HG03469 (cell line): ENCODE data around the gene UBTD1.
"Not testable (repeated sequence)": the region's sequence is repeated elsewhere in the genome, so short reads cannot be mapped to it uniquely, and the experiment has no call there.

Source experiments
- ATAC-seq: cut with Tn5 transposase; IDR thresholded peaks from one replicate; pipeline ENCODE4 v1.9.1; 2021; ENCODE audit warnings: mild to moderate bottlenecking, moderate library complexity, moderate number of reproducible peaks; ENCODE audit not compliant: unreplicated experiment

Gene UBTD1, protein sequence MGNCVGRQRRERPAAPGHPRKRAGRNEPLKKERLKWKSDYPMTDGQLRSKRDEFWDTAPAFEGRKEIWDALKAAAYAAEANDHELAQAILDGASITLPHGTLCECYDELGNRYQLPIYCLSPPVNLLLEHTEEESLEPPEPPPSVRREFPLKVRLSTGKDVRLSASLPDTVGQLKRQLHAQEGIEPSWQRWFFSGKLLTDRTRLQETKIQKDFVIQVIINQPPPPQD

DNA sequence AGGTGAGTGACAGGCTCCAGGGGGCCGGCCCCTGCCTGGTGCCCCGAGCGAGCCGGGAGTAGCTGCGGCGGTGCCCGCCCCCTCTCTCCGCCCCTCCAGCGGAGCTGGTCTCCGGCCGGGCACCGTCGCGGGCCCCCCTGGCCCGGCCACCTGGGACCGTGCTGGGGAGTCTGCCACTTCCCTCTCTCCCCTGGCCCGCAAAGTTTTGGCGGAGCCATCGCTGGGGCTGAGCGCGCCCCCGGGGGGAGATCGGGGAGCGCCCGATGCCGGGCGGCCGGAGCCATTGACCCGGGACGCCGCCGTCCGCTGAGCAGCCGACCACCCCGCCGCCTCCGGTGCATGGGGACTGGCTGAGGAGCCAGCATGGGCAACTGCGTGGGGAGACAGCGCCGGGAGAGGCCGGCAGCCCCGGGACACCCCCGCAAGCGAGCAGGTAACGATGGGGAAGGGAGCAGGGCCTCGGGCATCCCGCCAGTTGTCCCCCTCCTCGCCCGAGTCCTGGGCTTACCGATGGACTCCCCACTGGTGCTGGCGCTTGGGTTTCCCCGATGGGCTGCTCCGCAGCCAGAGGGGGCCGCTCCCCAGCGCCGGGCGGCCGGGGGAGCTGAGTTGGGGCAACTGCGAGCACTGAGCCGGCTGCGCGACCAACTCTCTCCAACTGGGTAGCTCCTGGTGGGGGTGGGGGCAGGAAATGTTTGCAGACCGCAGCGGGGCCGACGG lies at the start of gene UBTD1:
Gene UBTD1, plus strand, starts transcription at position 84 of the 720 bp plus-strand sequence. Its CDS starts 280 bp downstream, at position 364.
- ATAC-seq = peak; percentile 1

DNA sequence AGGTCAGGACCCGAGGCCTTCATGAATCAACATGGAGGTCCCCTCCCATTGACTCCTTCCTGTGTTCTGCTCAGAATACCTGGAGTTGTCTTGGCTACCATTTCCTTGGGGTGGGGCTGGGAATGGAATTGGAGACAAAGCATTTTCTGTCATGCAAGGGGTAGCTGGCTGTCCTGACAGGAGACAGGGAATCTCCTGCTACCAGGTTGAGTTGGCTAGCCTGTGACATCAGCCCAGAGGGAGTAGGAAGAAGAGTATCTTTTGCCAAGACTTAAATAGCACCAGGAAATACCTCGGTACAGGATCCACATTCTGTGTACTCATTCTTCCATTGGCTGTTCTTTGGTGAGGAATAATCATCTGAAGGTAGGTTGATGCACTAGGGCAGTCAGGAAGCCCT lies 47.9 kb upstream of the UBTD1 start:
- ATAC-seq = no peak

DNA sequence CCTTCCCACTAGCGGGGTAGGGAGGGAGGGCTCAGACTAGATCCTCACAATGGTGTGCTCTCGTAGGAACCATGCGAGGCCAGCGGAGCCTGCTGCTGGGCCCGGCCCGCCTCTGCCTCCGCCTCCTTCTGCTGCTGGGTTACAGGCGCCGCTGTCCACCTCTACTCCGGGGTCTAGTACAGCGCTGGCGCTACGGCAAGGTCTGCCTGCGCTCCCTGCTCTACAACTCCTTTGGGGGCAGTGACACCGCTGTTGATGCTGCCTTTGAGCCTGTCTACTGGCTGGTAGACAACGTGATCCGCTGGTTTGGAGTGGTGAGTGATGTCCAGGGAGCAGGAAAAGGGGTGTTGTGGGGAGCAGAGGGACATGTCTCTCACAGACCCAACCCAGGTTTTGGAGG lies 47.1 kb upstream of the UBTD1 start:
- ATAC-seq = no peak

DNA sequence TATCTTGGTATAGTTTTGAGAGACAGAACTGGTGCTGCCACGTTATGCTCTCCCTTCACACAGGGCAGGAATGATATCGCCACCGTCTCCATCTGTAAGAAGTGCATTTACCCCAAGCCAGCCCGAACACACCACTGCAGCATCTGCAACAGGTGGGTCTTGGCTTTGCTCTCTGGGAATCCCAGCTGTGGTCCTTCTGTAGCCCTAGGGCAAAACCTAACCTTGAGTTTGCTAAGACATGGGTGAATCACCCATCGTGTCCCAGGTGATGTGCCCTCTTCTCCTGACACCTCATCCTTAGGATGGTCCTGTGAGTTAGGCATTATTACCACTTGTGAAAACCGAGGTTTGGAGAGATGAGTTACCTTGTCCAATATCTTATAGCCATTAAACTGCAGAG lies 46.4 kb upstream of the UBTD1 start:
- no peak for ATAC-seq

DNA sequence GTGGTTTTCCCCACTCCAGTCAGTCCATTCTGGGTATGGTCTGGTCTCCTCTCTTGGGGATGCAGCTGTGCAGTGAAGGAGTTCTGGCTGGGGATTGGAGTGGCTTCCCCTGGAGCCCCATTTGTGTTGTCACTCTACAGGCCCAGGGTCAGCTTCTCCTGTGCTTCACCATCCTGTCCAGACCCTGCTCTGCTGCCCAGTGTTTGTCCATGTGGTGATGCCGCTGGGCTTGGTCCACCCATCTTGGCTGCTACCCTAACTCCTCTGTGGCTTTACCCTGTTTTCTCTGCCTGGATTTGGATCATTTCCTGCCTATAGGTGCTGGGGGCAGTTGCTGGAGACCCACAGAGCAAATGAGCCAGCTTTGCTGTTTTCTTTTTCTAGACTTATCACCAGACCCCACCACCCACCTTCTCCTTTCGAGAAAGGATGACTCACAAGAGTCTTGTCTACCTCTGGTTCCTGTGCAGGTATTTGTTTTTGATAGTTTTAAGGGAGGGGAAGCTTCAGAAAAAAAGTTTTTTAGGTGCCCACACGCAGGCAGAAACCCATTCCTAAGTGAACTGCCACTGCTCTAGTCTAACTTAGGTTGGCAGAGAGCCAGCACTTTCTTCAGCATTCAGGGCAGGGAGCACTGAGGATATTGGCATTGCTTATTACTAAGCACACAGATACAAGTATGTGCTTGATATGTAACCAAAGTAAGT lies 44.2 kb upstream of the UBTD1 start:
- ATAC-seq = no peak

DNA sequence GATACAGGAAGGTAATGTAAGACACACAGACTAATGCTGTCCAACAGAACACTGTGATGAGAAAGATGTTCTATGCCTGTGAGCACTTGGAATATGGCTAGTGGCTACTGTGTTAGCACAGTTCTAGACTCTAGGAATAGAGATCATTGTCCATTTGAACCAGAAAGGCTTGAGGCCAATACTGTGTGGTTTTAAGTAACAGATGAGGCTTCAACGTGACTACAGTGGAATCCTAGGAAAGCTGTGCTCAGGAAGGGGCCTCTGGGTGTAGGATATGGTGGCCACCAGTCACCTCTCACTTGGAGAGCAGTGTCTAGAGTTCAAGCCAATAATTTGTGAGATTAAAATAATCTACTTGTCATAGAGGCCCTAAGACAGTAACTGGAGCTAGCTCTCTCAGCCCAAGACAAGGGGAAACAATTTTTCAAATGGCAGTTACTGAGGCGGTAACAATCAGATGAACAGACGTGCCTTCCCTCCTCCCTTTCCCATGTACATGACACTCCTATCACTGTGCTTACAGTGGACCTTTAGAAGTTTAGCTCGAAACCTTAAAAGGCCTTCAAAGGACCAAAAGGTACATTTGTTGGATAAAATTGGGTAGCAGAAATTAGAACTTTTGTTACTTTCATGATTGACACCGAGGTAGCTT lies 42.6 kb upstream of the UBTD1 start:
- ATAC-seq = no peak

DNA sequence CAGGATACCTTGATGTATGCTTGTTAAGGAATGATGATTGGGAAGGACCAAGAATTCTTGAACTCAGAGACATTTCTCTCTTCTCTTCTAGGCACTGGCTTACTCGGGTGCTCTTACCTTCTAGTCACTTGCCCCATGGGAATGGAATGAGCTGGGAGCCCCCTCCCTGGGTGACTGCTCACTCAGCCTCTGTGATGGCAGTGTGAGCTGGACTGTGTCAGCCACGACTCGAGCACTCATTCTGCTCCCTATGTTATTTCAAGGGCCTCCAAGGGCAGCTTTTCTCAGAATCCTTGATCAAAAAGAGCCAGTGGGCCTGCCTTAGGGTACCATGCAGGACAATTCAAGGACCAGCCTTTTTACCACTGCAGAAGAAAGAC lies 42.0 kb upstream of the UBTD1 start:
- no peak for ATAC-seq

DNA sequence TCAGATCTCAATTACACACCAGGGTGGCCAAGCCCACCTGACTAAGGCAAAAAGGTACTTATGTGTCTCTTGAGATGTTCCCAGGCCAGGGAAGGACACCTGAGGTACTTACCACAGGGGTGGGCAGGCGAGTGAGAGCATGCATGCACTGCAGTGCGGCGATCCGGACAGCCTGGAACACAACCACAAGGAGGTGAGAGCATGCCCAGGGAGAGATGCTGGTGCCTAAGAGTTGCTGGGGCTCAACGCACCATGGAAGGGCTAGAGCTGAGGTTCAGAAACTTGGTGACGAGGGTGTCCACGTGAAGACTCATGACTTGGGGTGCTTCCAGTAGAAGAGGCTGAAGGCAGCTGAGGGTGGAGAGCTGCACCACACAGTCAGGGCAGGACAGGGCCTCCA lies 39.6 kb upstream of the UBTD1 start:
- ATAC-seq = no peak

DNA sequence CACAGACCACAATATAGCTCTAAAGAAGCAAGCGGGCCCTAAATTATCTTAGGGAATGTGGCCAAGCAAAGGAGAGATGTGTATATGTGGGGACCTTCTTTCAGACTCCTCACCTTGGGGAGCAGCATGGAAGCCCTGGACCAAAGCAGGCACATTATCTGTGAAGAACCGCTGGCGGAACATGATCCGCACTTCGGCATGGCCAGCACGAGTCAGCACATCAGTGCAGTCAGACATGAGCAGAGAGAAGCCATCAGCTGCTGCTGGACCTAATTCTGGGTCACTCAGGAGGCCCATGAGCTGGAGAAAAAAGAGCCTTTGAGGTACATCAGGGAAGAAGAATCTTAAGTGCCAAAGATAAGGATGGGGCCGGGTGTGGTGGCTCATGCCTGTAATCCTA lies 38.8 kb upstream of the UBTD1 start:
- no peak for ATAC-seq

DNA sequence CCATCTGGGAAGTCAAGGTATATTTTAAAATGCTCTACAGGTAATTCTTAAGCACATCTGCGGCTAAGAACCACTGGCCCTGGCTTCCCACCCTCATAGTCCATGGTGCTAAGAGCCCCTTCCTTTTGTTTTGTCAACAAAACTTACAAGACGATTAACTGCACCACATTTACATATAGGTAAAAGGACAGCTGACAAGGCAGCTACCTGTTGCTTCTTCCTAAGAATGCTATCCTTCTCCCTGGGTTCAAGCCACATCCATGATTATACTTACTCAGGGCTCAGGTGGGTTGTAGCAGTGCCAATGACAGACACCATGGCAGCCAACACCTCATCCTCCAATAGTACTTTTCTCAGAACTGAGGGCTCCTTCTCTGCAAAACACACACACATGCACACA lies 36.4 kb upstream of the UBTD1 start:
- ATAC-seq = no peak

DNA sequence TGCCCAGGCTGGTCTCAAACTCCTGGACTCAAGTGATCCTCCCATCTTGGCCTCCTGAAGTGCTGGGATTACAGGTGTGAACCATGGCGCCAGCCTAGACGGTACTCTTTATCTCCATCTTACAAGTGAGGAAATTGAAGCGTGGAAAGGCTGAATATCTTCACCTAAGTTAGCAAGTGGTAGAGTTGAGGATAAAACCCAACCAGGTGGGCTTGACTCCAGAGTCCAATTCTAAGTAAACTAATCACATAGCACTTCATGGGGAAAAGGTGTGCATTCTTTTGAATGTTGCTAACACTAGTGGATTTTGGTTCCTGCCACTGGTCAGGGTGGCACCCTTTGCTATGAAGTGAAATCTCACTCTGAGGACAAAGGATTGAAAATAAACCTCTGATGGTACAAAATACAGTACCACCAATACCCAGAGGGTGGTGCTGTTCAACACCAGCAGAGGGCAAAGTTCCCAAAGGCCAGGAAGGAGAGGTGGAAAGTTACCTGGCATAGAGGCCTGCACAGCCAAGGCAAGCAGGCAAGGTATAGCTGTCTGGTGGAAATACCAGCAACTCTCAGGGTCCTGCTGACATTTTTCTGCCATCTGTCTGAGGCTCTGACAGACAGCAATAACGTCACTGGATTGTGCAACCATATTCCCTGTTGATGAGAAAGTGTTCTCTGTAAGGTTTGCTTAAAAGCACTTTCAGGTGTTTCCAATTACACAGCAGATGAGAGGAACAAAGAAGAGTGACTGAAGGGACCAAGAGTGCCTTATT lies 35.2 kb upstream of the UBTD1 start:
- no peak for ATAC-seq

DNA sequence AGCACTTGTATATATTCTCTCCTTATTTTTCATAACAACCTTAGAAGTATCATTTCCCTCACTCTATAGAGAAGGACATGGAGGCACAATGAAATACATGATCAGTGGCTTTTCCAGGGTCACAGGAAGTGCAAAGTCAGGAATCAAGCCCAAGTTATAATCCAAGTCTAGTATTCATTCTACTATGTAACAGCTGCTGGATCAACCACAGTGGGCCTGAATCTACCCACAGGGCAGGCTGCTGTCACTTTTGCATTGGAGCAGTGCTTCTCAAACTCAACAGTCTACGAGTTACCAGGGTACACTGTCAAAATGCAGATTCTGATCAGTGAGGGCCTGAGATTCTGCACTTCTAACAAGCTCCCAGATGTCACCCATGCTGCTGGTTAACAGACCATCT lies 34.5 kb upstream of the UBTD1 start:
- no peak for ATAC-seq

DNA sequence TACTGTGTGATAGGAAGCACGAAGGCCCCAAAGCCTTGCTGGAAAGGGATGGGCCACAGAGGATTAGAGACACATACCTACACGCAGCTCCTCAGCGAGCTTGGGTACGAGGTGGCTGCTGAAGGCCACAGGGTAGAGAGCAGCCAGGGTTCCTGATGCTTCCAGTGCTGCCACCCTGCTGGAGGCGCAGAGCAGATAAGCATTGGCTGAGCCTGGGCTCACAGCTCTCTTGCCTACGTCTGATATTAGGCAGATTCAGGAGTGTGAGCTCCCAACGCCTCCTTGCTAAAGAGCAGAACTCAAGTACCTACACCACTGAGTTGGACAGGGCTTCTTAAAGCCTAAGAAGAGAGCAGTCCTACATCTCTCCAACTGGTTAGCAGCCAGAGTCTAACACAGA lies 32.7 kb upstream of the UBTD1 start:
- ATAC-seq = no peak

DNA sequence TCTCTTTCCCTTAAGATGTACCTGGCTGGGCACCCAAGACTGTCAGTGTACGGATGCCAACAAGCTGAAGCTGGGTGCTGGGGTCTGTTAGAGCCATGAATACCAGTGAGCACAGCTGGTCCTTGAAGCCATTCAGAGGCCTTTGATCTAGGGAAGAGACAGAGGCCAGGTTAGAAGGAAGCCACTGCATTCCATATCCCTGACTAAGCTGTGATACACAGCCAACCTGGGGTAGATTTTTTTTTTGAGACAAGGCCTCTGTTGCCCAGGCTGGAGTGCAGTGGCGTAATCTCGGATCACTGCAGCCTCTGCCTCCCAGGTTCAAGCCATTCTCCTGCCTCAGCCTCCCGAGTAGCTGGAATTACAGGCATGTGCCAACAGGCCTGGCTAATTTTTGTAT lies 32.0 kb upstream of the UBTD1 start:
- no peak for ATAC-seq

DNA sequence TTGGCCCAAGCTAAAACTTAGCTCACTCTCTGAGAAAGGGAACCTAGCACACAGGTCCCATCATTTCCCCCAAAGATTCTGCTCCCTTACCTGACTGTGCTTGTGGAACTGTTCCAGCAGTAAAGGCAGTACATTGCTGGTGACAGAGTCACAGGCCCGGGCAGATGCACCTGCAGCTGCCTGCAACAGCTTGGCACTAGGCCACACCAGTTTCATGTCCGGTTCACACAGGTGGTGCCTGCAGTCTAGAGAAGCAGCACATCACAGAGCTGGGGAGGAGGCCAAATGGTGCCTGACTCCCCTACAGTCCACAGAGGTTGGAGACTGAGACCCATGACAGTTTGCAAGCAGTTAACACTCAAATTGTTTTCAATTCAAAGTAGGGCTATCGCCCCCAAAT lies 30.6 kb upstream of the UBTD1 start:
- ATAC-seq = no peak

DNA sequence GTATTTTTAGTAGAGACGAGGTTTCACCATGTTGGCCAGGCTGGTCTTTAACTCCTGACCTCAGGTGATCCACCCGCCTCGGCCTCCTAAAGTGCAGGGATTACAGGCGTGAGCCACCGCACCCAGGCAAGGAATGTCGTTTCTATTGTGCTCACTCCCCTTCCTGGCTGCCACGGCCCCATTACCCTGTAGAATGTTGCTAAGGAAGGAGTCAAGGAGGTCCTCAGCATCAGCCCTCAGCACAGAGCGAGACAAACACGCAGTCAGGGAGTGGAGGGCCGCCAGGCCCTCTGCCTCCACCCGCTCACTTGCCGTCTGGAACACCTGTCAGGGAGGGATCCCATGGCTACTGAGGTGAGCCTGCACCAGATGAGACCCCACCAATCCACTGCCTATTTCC lies 29.9 kb upstream of the UBTD1 start:
- ATAC-seq = not testable (repeated sequence)

DNA sequence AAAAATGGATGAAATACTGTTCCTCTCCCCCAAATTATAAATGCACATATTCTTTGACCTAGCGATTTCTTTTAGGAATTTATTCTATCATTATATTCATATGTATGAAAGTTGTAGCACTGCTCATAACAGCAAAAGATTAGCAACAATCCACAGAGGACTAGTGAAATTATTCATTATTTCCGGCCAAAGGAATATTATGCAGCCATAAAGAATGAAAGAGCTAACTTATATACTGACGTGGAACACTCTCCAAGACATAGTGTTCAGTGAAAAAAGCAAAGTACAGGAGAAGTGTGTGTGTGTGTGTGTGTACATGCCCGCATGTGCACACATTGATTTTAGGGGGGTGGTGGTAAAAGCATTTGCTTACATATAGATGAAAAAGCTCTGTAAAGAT lies 23.8 kb upstream of the UBTD1 start:
- ATAC-seq = no peak

DNA sequence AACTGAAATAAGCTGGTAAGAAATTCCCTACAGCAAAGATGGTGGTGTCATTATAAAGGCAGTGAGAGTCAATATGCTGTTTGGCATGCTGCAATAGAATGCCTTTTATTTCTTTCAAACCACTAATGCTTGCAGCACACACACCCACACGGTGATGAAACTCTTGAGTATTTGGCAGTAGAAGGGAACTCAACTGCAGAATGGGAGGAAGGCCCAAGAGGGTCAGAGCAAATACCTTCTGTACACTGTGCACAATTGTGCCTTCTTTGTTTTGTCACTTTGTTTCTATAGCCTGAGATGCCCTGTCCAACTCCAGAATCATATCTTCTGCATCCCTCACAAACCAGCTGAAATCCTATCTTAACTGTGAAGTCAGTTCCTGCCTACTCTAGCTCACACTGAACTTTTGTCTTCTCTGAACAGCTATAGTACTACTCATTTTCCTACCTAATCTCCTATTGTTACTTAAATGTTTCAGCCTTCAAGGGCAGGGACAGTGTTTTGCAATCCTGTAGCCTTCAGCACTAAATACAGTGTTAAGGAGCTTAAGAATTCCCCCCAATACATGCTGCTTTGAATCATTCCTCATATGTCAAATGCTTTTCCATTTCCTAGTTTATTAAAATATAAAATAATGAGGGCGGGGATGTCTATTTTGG lies 22.7 kb upstream of the UBTD1 start:
- ATAC-seq = no peak

DNA sequence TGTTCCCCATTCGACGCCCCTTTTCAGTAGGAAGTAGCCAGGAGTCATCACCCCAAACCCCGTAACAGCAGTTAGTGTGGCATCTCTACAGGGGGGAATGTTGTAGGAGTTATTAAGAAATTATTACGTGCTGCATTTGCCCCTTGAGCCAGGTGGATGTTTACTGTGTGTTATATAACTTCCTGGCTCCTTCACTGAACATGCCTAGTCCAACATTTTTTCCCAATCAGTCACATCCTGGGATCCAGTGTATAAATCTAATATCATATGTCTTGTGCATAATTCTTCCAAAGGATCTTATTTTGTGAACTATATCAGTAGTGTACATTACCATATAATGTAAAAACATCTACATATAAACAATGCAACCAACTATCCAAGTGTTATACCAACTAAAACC lies 19.3 kb upstream of the UBTD1 start:
- ATAC-seq = not testable (repeated sequence)

DNA sequence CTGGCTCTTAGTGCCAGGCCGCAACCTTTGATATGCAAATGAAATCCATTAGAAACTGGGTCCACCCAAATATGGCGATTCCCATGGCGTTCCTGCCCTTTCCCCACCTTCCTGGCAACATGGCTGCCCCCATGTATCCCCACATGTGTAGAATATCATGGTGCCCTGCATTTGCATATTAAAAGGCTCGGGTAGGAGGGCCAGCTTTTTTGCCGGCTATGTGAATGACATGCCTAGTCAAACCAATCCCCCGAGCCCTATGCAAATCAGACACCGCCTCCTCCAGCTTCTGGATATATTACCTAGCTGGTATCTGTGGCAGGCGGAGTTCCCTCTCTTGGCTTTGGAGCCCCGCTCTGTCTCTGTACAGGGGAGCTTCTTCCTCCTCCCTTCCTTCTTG lies 18.8 kb upstream of the UBTD1 start:
- no peak for ATAC-seq
